ENCODE results near the gene CNNM1. TPM values are rescaled to one million over a fixed set of nuclear protein-coding genes. Genes with fewer than 3 reads are reported as not detected.
A peak's percentile ranks its signal among the peaks of the same experiment; 100 is the strongest.

CNNM1 gene
- total RNA-seq, 1 donor from 2014 or later: 0.08 TPM

GRCh38 chr10:99431190-99431760 is 102.1 kb downstream of the CNNM1 start:
- peak; percentile 35 for DNase-seq (ENCODE audit: low spot score)
- Mint-ChIP-seq H3K27me3 (ENCODE audit: unreplicated experiment) (no peaks in the 10 kb centered on the region), H3K4me3 (ENCODE audit: unreplicated experiment) (peak overlapping the region; percentile 97), H3K9me3 (ENCODE audit: unreplicated experiment) (no peaks in the 10 kb centered on the region), H3K27ac (ENCODE audit: unreplicated experiment) (peak overlapping the region; percentile 87), H3K4me1 (ENCODE audit: unreplicated experiment) (peaks cover 21% of the 10 kb centered on the region), H3K36me3 (ENCODE audit: low read depth, unreplicated experiment) (no peaks in the 10 kb centered on the region)
- no peak for TF ChIP-seq CTCF (IDR thresholded peaks at IDR 0.05; ENCODE audit: unreplicated experiment)

- no peak for DNase-seq (ENCODE audit: low spot score)
- no peak for TF ChIP-seq CTCF (IDR thresholded peaks at IDR 0.05; ENCODE audit: unreplicated experiment)
- peak overlapping the region; percentile 55 for H3K27ac Mint-ChIP-seq (ENCODE audit: unreplicated experiment)
- no peaks in the 10 kb centered on the region for H3K36me3 Mint-ChIP-seq (ENCODE audit: low read depth, unreplicated experiment)
- peaks cover 23% of the 10 kb centered on the region for H3K4me1 Mint-ChIP-seq (ENCODE audit: unreplicated experiment)
- H3K4me3 Mint-ChIP-seq (ENCODE audit: unreplicated experiment): peak overlapping the region; percentile 85
- no peaks in the 10 kb centered on the region for H3K27me3 Mint-ChIP-seq (ENCODE audit: unreplicated experiment)
- no peaks in the 10 kb centered on the region for H3K9me3 Mint-ChIP-seq (ENCODE audit: unreplicated experiment)
Measured at GRCh38 chr10:99432047-99432446, 102.9 kb downstream of the CNNM1 start.

GRCh38 chr10:99432881-99433280 is 103.7 kb downstream of the CNNM1 start:
- H3K27me3 Mint-ChIP-seq (ENCODE audit: unreplicated experiment): no peaks in the 10 kb centered on the region
- DNase-seq (ENCODE audit: low spot score): no peak
- H3K9me3 Mint-ChIP-seq (ENCODE audit: unreplicated experiment): no peaks in the 10 kb centered on the region
- no peak for TF ChIP-seq CTCF (IDR thresholded peaks at IDR 0.05; ENCODE audit: unreplicated experiment)
- no peak overlapping the region for H3K4me3 Mint-ChIP-seq (ENCODE audit: unreplicated experiment)
- H3K36me3 Mint-ChIP-seq (ENCODE audit: low read depth, unreplicated experiment): no peaks in the 10 kb centered on the region
- H3K4me1 Mint-ChIP-seq (ENCODE audit: unreplicated experiment): peaks cover 23% of the 10 kb centered on the region
- no peak overlapping the region for H3K27ac Mint-ChIP-seq (ENCODE audit: unreplicated experiment)

GRCh38 chr10:99433378-99434020 is 104.3 kb downstream of the CNNM1 start:
- H3K9me3 Mint-ChIP-seq (ENCODE audit: unreplicated experiment): no peaks in the 10 kb centered on the region
- H3K4me3 Mint-ChIP-seq (ENCODE audit: unreplicated experiment): no peak overlapping the region
- DNase-seq (ENCODE audit: low spot score): no peak
- H3K4me1 Mint-ChIP-seq (ENCODE audit: unreplicated experiment): peaks cover 23% of the 10 kb centered on the region
- H3K27ac Mint-ChIP-seq (ENCODE audit: unreplicated experiment): no peak overlapping the region
- H3K36me3 Mint-ChIP-seq (ENCODE audit: low read depth, unreplicated experiment): no peaks in the 10 kb centered on the region
- TF ChIP-seq CTCF (IDR thresholded peaks at IDR 0.05; ENCODE audit: unreplicated experiment): no peak
- H3K27me3 Mint-ChIP-seq (ENCODE audit: unreplicated experiment): no peaks in the 10 kb centered on the region

DNA sequence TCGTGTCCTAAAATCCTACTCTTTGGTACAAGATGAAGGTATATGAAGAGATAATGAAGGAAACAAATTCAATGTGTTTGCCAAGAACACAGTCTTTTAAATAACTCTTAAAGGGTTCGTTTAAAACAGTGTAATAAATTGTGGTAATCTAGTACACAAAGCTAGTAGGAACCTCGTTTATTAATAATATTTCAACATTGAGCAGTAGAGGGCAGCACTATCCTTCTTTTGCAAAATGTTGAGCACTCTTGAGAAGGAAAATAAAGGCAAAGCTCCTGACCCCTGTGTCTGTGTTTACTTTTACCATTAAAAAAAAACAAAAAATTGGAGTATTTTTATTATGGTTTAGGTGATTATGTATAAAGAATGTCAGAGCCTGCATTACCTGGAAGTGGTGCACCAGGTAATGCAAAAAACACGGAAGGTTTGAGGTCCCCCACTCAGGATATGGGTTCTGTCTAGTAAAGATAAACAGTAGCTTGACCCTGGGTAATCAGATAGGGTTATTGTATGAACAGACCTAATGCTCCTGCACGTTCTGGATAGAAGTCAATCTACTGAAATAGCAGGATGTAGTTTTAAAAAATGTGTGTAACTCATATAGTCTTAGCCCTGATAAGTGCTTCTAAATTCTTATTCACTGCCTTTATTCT is 107.0 kb downstream of the CNNM1 start:
- TF ChIP-seq CTCF (IDR thresholded peaks at IDR 0.05; ENCODE audit: unreplicated experiment): peak; percentile 64
- no peak overlapping the region for H3K27ac Mint-ChIP-seq (ENCODE audit: unreplicated experiment)
- no peaks in the 10 kb centered on the region for H3K9me3 Mint-ChIP-seq (ENCODE audit: unreplicated experiment)
- H3K4me3 Mint-ChIP-seq (ENCODE audit: unreplicated experiment): no peak overlapping the region
- H3K27me3 Mint-ChIP-seq (ENCODE audit: unreplicated experiment): no peaks in the 10 kb centered on the region
- peaks cover 13% of the 10 kb centered on the region for H3K4me1 Mint-ChIP-seq (ENCODE audit: unreplicated experiment)
- DNase-seq (ENCODE audit: low spot score): peak; percentile 21
- H3K36me3 Mint-ChIP-seq (ENCODE audit: low read depth, unreplicated experiment): no peaks in the 10 kb centered on the region

Measured in endothelial cell (in vitro differentiated cells).